GM18526 (cell line): ENCODE measurements around the gene EEF1A1.
A peak's percentile ranks its signal among the peaks of the same experiment; 100 is the strongest.

Source experiments
- POLR2A ChIP-seq: IDR thresholded peaks from 3 replicates; pipeline ENCODE4 v1.6.1; 2011; ENCODE audit not compliant: insufficient read length; ENCODE audit errors: extremely low read depth

The EEF1A1 gene

GRCh38 chr6:73538116-73538779 is 17.4 kb upstream of the EEF1A1 start:
- TF ChIP-seq POLR2A, result no peak

- TF ChIP-seq POLR2A, result no peak
Observed at GRCh38 chr6:73537677-73538076, 16.8 kb upstream of the EEF1A1 start.

GRCh38 chr6:73534628-73535027 is 13.8 kb upstream of the EEF1A1 start:
- TF ChIP-seq POLR2A, result no peak

- TF ChIP-seq POLR2A, result no peak
Observed at GRCh38 chr6:73532293-73532692, 11.5 kb upstream of the EEF1A1 start.

GRCh38 chr6:73528897-73529296 is 8.1 kb upstream of the EEF1A1 start:
- TF ChIP-seq POLR2A, result no peak

GRCh38 chr6:73525546-73526330 is 4.9 kb upstream of the EEF1A1 start:
- TF ChIP-seq POLR2A, result no peak

- peak; percentile 91 for TF ChIP-seq POLR2A
Observed at GRCh38 chr6:73523434-73524123, 2.7 kb upstream of the EEF1A1 start.

GRCh38 chr6:73521351-73521985 is 636 bp upstream of the EEF1A1 start:
- TF ChIP-seq POLR2A, result peak; percentile 38

- TF ChIP-seq POLR2A, result peak; percentile 54
Observed at GRCh38 chr6:73519926-73520687, 725 bp downstream of the EEF1A1 start.

GRCh38 chr6:73516514-73517489 is 4.0 kb downstream of the EEF1A1 start:
- no peak for TF ChIP-seq POLR2A

GRCh38 chr6:73515204-73515655 is 5.6 kb downstream of the EEF1A1 start:
- peak; percentile 19 for TF ChIP-seq POLR2A

GRCh38 chr6:73514746-73515110 is 6.1 kb downstream of the EEF1A1 start:
- TF ChIP-seq POLR2A, result no peak

- no peak for TF ChIP-seq POLR2A
Observed at GRCh38 chr6:73513496-73513854, 7.4 kb downstream of the EEF1A1 start.

- TF ChIP-seq POLR2A, result no peak
Observed at GRCh38 chr6:73511796-73512195, 9.0 kb downstream of the EEF1A1 start.

- TF ChIP-seq POLR2A, result no peak
Observed at GRCh38 chr6:73509851-73510250, 11.0 kb downstream of the EEF1A1 start.
